Measurements from ENCODE around the gene ANKRD2.
A peak's percentile ranks its signal among the peaks of the same experiment; 100 is the strongest.

Gene ANKRD2

DNA sequence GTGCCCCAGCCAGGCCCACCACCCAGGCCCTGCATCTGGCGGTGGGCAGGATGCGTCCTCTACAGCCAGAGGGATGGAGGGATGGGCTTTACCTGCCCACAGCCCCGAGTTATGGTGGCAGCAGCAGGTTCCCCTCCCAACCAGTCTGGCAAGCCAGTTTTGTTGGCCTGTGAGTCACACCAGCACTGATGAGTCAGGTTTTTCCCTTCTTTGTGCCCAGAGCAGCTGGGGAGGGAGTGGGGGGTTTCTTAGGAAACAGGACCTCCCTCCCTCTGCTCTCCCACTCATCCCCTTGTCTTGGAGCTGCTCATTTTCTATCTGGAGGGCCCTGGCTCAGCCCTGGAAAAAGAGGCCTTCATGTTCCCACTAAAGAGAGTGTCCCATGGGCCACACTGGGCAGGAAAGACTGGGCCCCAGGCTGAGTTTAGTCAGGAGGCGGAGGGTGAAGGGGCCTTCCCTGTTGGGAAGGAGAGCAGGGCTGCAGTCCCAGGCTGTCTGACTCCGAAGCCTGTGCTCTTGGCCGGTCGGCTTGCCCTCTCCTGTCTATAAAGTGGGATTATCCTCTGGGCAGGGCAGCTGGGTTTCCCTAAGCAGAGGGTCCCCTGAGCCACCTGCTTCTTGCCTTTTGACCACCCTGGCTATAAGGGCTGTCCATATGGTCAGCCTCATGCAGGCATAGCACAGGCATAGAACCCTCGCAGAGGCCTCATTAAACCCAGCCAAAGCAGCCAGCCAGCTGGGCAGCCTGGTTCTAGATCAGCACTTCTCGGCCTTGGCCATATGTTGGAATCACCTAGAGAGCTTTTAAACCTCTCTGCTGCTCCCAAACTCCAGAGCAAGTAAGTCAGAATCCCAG lies 30.2 kb upstream of the ANKRD2 start (continued):
- TF ChIP-seq ZNF518A (tag by site-specific recombination; conservative IDR thresholded peaks at IDR 0.05; ENCODE audit: low read depth), result no peak; the same call in 1 of the 2 replicates

GRCh38 chr10:97543025-97543546 lies 29.5 kb upstream of the ANKRD2 start:
- Histone ChIP-seq H3K9me3 (ENCODE audit: control insufficient read depth, insufficient read depth, low read depth, low read length) (no peaks in the 10 kb centered on the region), H3K27ac (ENCODE audit: extremely low read depth, low read depth, low read length) (peak overlapping the region; percentile 64), H3K4me3 (ENCODE audit: low read depth, low read length) (no peak overlapping the region), H3K36me3 (ENCODE audit: control insufficient read depth in 2 of 2, insufficient read depth in 1 of 2, low read length in 2 of 2) (no peaks in the 10 kb centered on the region), H3K4me1 (ENCODE audit: control insufficient read depth, insufficient read depth, low read length) (peaks cover 8% of the 10 kb centered on the region; the same call in 1 of the 2 replicates)
- ChIA-PET POLR2A (no interaction called here), CTCF (interaction anchor here (0.7 to 1.9 kb wide), 2 partner anchors 11 to 79 kb away, joined by 3 to 6 read pairs; no protein-coding TSS in a partner anchor)
- TF ChIP-seq ZNF23 (tag by site-specific recombination; IDR thresholded peaks at IDR 0.05; ENCODE audit: borderline replicate concordance) (no peak), SCRT1 (tag by site-specific recombination; IDR thresholded peaks at IDR 0.05; ENCODE audit: borderline replicate concordance) (no peak), ZNF600 (tag by site-specific recombination; IDR thresholded peaks at IDR 0.05) (peak; percentile 97), ZNF146 (tag by site-specific recombination; IDR thresholded peaks at IDR 0.05) (no peak), ZNF335 (tag by site-specific recombination; conservative IDR thresholded peaks at IDR 0.05) (peak; percentile 71), ZNF629 (tag by site-specific recombination; IDR thresholded peaks at IDR 0.05) (peak; percentile 58; the same call in 1 of the 2 replicates), KLF16 (tag by site-specific recombination; IDR thresholded peaks at IDR 0.05) (no peak), ZEB2 (tag by site-specific recombination; IDR thresholded peaks at IDR 0.05) (0 out of 2 replicates have a peak, but pooled peaks have one; percentile 42), SETDB1 (IDR thresholded peaks at IDR 0.05; ENCODE audit: insufficient read length, low read length) (no peak), ZNF18 (tag by site-specific recombination; IDR thresholded peaks at IDR 0.05) (no peak), BCL11B (tag by site-specific recombination; IDR thresholded peaks at IDR 0.05; ENCODE audit: low read depth) (no peak), ZNF174 (tag by site-specific recombination; IDR thresholded peaks at IDR 0.05) (no peak), ZNF654 (tag by site-specific recombination; IDR thresholded peaks at IDR 0.05; ENCODE audit: low read depth) (no peak), ZNF350 (tag by site-specific recombination; IDR thresholded peaks at IDR 0.05) (no peak), ZBTB20 (tag by site-specific recombination; IDR thresholded peaks at IDR 0.05) (peak; percentile 85), ZBTB17 (tag by site-specific recombination; IDR thresholded peaks at IDR 0.05) (peak; percentile 33; the same call in 1 of the 2 replicates), ZNF2 (tag by site-specific recombination; IDR thresholded peaks at IDR 0.05) (0 out of 2 replicates have a peak, but pooled peaks have one; percentile 38), ZNF785 (tag by site-specific recombination; IDR thresholded peaks at IDR 0.05) (no peak), EGR2 (tag by site-specific recombination; IDR thresholded peaks at IDR 0.05; ENCODE audit: low read depth) (peak; percentile 36; the same call in 1 of the 2 replicates), ZNF19 (tag by site-specific recombination; IDR thresholded peaks at IDR 0.05; ENCODE audit: low read depth) (no peak), MEIS1 (CRISPR knock-in tag; IDR thresholded peaks at IDR 0.05; ENCODE audit: borderline replicate concordance) (no peak), ZNF391 (tag by site-specific recombination; IDR thresholded peaks at IDR 0.05; ENCODE audit: borderline replicate concordance, low read depth) (no peak), WT1 (tag by site-specific recombination; IDR thresholded peaks at IDR 0.05) (0 out of 2 replicates have a peak, but pooled peaks have one; percentile 53)
- TF ChIP-seq, protein P1, sequence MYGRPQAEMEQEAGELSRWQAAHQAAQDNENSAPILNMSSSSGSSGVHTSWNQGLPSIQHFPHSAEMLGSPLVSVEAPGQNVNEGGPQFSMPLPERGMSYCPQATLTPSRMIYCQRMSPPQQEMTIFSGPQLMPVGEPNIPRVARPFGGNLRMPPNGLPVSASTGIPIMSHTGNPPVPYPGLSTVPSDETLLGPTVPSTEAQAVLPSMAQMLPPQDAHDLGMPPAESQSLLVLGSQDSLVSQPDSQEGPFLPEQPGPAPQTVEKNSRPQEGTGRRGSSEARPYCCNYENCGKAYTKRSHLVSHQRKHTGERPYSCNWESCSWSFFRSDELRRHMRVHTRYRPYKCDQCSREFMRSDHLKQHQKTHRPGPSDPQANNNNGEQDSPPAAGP (tag by site-specific recombination; IDR thresholded peaks at IDR 0.05), result 0 out of 2 replicates have a peak, but pooled peaks have one; percentile 47
- TF ChIP-seq, protein P2, sequence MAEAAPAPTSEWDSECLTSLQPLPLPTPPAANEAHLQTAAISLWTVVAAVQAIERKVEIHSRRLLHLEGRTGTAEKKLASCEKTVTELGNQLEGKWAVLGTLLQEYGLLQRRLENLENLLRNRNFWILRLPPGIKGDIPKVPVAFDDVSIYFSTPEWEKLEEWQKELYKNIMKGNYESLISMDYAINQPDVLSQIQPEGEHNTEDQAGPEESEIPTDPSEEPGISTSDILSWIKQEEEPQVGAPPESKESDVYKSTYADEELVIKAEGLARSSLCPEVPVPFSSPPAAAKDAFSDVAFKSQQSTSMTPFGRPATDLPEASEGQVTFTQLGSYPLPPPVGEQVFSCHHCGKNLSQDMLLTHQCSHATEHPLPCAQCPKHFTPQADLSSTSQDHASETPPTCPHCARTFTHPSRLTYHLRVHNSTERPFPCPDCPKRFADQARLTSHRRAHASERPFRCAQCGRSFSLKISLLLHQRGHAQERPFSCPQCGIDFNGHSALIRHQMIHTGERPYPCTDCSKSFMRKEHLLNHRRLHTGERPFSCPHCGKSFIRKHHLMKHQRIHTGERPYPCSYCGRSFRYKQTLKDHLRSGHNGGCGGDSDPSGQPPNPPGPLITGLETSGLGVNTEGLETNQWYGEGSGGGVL (tag by site-specific recombination; IDR thresholded peaks at IDR 0.05), result 0 out of 2 replicates have a peak, but pooled peaks have one; percentile 15
